NCI-H128 (cell line): Measurements from ENCODE around the gene YEATS4.

ENCODE experiments used
- DNase-seq: peaks from one replicate; lab custom pipeline; 2025; ENCODE audit not compliant: unreplicated experiment; lab: John Stamatoyannopoulos, UW

YEATS4 gene

GRCh38 chr12:69341328-69341727, 18.2 kb upstream of the YEATS4 start:
- no peak for DNase-seq

DNA sequence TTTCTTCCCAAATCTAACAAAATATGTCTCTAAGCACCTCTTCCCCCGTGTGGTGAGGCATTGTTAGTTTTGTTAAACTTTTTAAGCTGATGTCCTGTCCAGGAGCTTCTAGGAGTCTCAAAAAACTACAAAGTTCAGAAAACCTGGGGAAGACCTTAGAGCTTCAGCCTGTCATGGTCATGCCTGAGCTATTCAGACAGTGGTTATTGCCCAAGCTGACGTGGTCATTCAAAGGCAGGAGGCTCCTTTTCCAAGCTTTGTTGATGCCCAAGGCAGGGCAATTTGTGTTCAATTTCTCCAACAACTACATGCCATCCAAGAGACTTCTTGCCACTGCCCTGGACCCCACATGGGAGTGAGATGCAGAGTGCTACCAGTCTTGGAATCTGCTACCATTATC, 17.1 kb upstream of the YEATS4 start:
- no peak for DNase-seq

- no peak for DNase-seq
Measured at GRCh38 chr12:69343357-69343756, 16.2 kb upstream of the YEATS4 start.

- no peak for DNase-seq
Measured at GRCh38 chr12:69343885-69344612, 15.5 kb upstream of the YEATS4 start.

GRCh38 chr12:69345077-69345476, 14.5 kb upstream of the YEATS4 start:
- no peak for DNase-seq

DNA sequence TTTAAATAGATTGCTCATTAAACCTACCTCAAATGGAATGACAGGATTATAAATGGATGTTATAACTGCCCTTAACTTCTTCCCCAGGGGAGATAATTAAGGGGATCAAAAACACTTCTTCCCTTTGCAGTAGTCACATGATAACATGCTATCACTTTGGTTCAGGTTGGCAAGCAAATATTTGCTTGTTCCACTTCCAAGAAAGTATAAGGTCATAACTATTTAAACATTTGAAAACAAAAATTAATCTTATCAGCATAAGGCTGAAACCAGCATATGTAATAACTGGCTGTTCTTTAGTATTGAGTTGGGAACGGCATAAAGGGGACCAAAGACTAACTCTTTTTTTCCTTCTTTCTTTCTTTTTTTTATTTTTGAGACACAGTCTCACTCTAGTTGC, 13.8 kb upstream of the YEATS4 start:
- DNase-seq: no peak

DNA sequence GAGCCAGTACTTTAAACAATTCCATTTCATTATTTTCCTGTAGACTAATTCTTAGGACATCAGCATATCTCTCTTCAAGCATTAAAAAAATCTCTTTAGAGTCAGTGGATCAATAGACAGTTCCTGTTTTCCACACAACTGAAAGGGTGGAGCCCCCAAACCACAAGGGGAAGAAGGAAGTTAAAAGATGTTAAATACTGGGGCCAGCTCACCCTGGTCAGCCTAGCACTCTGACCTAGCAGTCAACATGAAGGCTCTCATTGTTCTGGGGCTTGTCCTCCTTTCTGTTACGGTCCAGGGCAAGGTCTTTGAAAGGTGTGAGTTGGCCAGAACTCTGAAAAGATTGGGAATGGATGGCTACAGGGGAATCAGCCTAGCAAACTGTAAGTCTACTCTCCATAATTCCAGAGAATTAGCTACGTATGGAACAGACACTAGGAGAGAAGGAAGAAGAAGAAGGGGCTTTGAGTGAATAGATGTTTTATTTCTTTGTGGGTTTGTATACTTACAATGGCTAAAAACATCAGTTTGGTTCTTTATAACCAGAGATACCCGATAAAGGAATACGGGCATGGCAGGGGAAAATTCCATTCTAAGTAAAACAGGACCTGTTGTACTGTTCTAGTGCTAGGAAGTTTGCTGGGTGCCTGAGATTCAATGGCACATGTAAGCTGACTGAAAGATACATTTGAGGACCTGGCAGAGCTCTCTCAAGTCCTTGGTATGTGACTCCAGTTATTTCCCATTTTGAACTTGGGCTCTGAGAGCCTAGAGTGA, 11.2 kb upstream of the YEATS4 start, which contains the start of gene LYZ:
TSS of gene LYZ (plus strand) at position 220 of the 777 bp plus-strand sequence. CDS start at position 248, 28 bp downstream.
- DNase-seq: no peak

DNA sequence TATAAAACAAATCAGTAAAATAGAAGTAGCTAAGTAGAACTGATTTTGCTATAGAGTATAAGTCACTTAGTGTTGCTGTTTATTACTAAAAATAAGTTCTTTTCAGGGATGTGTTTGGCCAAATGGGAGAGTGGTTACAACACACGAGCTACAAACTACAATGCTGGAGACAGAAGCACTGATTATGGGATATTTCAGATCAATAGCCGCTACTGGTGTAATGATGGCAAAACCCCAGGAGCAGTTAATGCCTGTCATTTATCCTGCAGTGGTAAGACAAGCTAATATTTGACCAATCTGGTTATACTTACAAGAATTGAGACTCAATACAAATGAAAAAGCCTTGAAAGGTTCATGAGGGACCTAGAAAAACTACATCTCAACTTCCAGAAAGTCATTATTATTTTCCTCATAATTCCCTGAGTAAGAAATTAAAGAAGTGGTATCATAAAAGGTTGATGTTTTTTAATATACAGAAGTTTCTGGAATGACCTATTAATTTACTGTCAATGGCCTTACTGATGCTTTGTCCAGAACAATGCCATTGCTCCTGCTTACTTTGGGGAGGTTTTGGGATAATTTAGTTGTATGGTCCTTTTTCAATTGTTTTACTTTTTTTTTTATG, 9.4 kb upstream of the YEATS4 start:
- no peak for DNase-seq

- DNase-seq: no peak
Measured at GRCh38 chr12:69350777-69351176, 8.8 kb upstream of the YEATS4 start.

- DNase-seq: no peak
Measured at GRCh38 chr12:69351462-69352236, 7.9 kb upstream of the YEATS4 start.

DNA sequence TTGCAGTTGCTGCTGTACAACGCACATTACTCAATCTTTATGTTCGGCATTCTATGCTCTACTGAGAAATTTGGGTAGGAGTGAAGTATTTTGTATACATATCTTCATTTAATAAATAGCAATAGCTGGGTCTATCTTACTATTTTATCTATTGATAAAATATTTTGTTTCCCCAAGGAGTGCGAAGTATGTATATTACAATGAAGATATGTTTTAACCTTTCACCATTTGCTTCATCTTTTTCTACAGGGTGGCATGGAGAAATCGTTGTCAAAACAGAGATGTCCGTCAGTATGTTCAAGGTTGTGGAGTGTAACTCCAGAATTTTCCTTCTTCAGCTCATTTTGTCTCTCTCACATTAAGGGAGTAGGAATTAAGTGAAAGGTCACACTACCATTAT, 6.6 kb upstream of the YEATS4 start:
- DNase-seq: no peak

- no peak for DNase-seq
Measured at GRCh38 chr12:69354172-69354555, 5.4 kb upstream of the YEATS4 start.

GRCh38 chr12:69354556-69355187, 4.9 kb upstream of the YEATS4 start:
- no peak for DNase-seq

GRCh38 chr12:69355363-69356028, 4.0 kb upstream of the YEATS4 start:
- DNase-seq: no peak

DNA sequence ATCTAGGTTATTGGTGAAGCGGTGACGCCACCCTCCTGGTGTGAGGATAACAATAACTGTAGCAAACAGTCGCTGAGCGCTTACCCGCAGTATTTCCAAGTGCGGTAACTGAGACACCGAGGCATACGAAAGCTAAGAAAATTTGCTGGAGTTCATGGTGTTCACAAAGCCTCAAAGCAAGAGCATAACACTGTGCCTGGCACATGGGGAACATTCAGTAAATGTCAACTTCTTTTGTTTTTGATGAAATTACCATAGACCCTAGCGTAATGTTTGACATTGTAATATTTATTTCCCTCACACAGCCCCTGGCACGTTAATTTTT, 767 bp downstream of the YEATS4 start:
- no peak for DNase-seq

DNA sequence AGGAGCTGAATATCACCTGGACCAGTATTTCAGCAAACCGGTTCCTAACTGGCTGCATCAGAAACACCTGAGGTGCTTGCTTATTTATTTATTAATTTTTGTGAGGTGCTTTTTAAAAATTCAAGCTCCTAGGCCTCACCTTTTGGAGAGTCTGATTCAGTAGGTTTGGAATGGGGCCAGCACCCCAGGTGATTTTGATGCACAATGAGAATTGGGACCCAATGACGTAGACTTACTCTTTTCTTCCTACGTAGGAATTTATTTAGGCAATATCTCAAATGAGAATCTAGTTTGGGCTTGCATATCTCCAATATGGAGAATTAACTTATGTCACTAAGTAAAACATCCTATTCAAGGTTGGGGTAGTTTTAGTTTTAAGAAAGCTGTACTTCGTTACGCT, 7.3 kb downstream of the YEATS4 start:
- DNase-seq: no peak

- DNase-seq: no peak
Measured at GRCh38 chr12:69368171-69368570, 8.6 kb downstream of the YEATS4 start.

DNA sequence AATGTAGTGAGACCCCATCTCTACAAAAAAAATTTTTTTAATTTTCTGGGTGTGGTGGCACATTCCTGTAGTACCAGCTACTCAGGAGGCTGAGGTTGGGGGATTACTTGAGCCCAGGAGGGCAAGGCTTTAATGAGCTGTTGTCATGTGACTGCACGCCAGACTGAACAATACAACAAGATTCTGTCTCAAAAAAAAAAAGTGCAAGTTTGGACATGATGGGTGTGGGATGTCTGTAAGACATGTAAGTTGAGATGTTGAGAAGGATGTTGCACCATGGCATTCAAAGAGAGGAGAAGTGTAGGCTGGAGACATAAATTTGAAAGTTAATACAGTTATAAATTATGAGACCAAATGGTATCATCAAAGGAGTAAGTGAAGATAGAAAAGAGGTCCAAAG, 23.5 kb downstream of the YEATS4 start:
- no peak for DNase-seq

GRCh38 chr12:69385038-69385437, 25.5 kb downstream of the YEATS4 start:
- DNase-seq: no peak

DNA sequence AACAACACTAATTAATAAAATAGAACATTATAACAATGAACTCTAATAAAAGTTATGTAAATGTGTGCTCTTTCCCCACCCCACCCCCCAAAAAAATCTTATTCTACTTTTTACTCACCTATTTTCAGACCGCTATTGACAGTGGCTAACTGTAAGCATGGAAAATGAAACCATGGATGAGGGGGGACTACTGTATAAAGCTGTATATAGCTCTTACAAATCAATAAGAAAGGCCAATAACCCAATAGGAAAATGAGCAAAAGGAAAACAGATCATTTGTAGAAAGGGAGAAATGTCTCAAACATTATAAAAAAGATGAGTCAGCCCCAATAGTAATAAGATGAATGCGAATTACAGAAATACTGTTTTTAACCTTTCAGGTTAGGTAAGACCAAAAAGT, 27.4 kb downstream of the YEATS4 start:
- no peak for DNase-seq
